PC-3 (cell line): ENCODE data around the gene PRODH. TPM values are rescaled to one million over a fixed set of nuclear protein-coding genes. Genes with fewer than 3 reads are reported as not detected.

ENCODE experiments used
- ATAC-seq: fragments of 200-7000 bp; cut with Tn5 transposase; 2 replicates; pipeline ENCODE4 v1.9.1; 2020; ENCODE audit warnings: mild to moderate bottlenecking, moderate library complexity
- BruUV-seq: library from RNA; stranded (reverse); fragments of 400-500 nt; replicated peaks from 2 replicates; lab custom pipeline; 2021; lab: Mats Ljungman, UMichigan
- CTCF ChIA-PET: fragments of 300-600 bp; sonication (Branson Sonifier 250); formaldehyde crosslinking; loops from one replicate; lab custom pipeline; 2022; ENCODE audit warnings: antibody characterized with exemption; lab: Charles Lee
- POLR2A ChIA-PET: fragments of 300-600 bp; sonication (Branson Sonifier 250); formaldehyde crosslinking; loops from one replicate; lab custom pipeline; 2022; ENCODE audit warnings: antibody characterized with exemption; ENCODE audit not compliant: unreplicated experiment; lab: Charles Lee
- DNase-seq: peaks from one replicate; pipeline ENCODE4 v3.0.0-alpha.2; 2015
- H2AFZ ChIP-seq: fragments of 300-600 bp; sonication (generic); 2 replicates; pipeline ENCODE4 v1.6.0; 2016; ENCODE audit warnings: antibody characterized with exemption, low read length
- H3F3A ChIP-seq: fragments of 300-600 bp; sonication (generic); one replicate; pipeline ENCODE4 v1.6.0; 2017; ENCODE audit warnings: antibody characterized with exemption, low read length, control low read depth, mild to moderate bottlenecking; ENCODE audit not compliant: unreplicated experiment
- H3K27ac ChIP-seq: fragments of 300-600 bp; sonication (generic); 2 replicates; pipeline ENCODE4 v1.5.1; 2016; ENCODE audit warnings: mild to moderate bottlenecking, low read length
- H3K27me3 ChIP-seq: fragments of 300-600 bp; sonication (generic); 2 replicates; pipeline ENCODE4 v1.6.1; 2016; ENCODE audit warnings: low read length, mixed read lengths
- H3K36me3 ChIP-seq: fragments of 300-600 bp; sonication (generic); 2 replicates; pipeline ENCODE4 v1.6.1; 2016; ENCODE audit warnings: low read depth, mixed run types, low read length, mixed read lengths
- H3K4me1 ChIP-seq: fragments of 300-600 bp; sonication (generic); 2 replicates; pipeline ENCODE4 v1.5.1; 2016; ENCODE audit warnings: low read length; ENCODE audit not compliant: insufficient read depth
- H3K4me2 ChIP-seq: fragments of 300-600 bp; sonication (generic); 2 replicates; pipeline ENCODE4 v1.6.0; 2016; ENCODE audit warnings: low read length
- H3K4me3 ChIP-seq: fragments of 300-600 bp; sonication (generic); 2 replicates; pipeline ENCODE4 v1.5.1; 2016; ENCODE audit warnings: mild to moderate bottlenecking, low read length, mixed read lengths
- H3K79me2 ChIP-seq: fragments of 300-600 bp; sonication (generic); 2 replicates; pipeline ENCODE4 v1.6.1; 2017; ENCODE audit warnings: low read length, mixed read lengths
- H3K9ac ChIP-seq: fragments of 300-600 bp; sonication (generic); 2 replicates; pipeline ENCODE4 v1.6.0; 2016; ENCODE audit warnings: mild to moderate bottlenecking, low read length
- H3K9me2 ChIP-seq: fragments of 300-600 bp; sonication (generic); replicated peaks from 2 replicates; pipeline ENCODE4 v1.6.1; 2016; ENCODE audit warnings: mixed run types, low read length, mixed read lengths
- H3K9me3 ChIP-seq: fragments of 300-600 bp; sonication (generic); 2 replicates; pipeline ENCODE4 v1.6.1; 2016; ENCODE audit warnings: low read length, mixed read lengths
- H4K20me1 ChIP-seq: fragments of 300-600 bp; sonication (generic); 2 replicates; pipeline ENCODE4 v1.6.1; 2016; ENCODE audit warnings: low read length, mixed read lengths
- CTCF ChIP-seq: fragments of 300-600 bp; sonication (generic); conservative IDR thresholded peaks from 2 replicates; pipeline ENCODE4 v1.5.1; 2017; ENCODE audit warnings: antibody characterized with exemption, low read depth, mild to moderate bottlenecking, low read length
- EZH2 ChIP-seq: fragments of 300-600 bp; sonication (generic); IDR thresholded peaks from one replicate; pipeline ENCODE4 v1.6.1; 2017; ENCODE audit warnings: antibody characterized with exemption, mild to moderate bottlenecking, low read length; ENCODE audit not compliant: unreplicated experiment
- EZH2phosphoT487 ChIP-seq: fragments of 300-600 bp; sonication (generic); IDR thresholded peaks from 2 replicates; pipeline ENCODE4 v1.6.1; 2018; ENCODE audit warnings: mild to moderate bottlenecking, antibody characterized with exemption, low read length, borderline replicate concordance
- intact Hi-C: fragments of 100-400 bp; cut with micrococcal nuclease; formaldehyde crosslinking; loops from 2 replicates; pipeline ENCODE4 v1.9.0; 2023
- total RNA-seq: library from RNA; depleted of rRNA; stranded (reverse); fragments of >200 nt; gene quantifications from 2 replicates; pipeline ENCODE4 v1.2.3, GENCODE V29; 2014

Gene PRODH
- total RNA-seq, 1 experiment from 2014 or later: 0.84 TPM

GRCh38 chr22:18929459-18929858, 6.6 kb downstream of the PRODH start:
- no TSS peak for BruUV-seq
- Histone ChIP-seq H4K20me1 (no peaks in the 10 kb centered on the region), H3K9me3 (no peaks in the 10 kb centered on the region), H2AFZ (no peak overlapping the region), H3K9ac (no peak overlapping the region), H3K4me2 (no peak overlapping the region), H3K4me3 (no peak overlapping the region), H3K4me1 (no peaks in the 10 kb centered on the region), H3K36me3 (no peaks in the 10 kb centered on the region), H3K27me3 (no peaks in the 10 kb centered on the region), H3K9me2 (no peaks in the 10 kb centered on the region), H3K79me2 (no peaks in the 10 kb centered on the region), H3K27ac (no peak overlapping the region), H3F3A (no peaks in the 10 kb centered on the region)
- DNase-seq: no peak
- ChIA-PET POLR2A (no interaction called here), CTCF (no interaction called here)
- intact Hi-C loops: no loop called here
- TF ChIP-seq EZH2: no peak
- TF ChIP-seq EZH2phosphoT487: no peak
- TF ChIP-seq CTCF: no peak
- ATAC-seq: no peak

- no peak overlapping the region for H3K4me2 ChIP-seq
- no TSS peak for BruUV-seq
- no peaks in the 10 kb centered on the region for H3K36me3 ChIP-seq
- H3K27me3 ChIP-seq: no peaks in the 10 kb centered on the region
- no peaks in the 10 kb centered on the region for H3K9me3 ChIP-seq
- no peak overlapping the region for H3K4me3 ChIP-seq
- no peak overlapping the region for H3K9ac ChIP-seq
- intact Hi-C loops: no loop called here
- TF ChIP-seq CTCF: no peak
- TF ChIP-seq EZH2: no peak
- TF ChIP-seq EZH2phosphoT487: no peak
- H3K79me2 ChIP-seq: no peaks in the 10 kb centered on the region
- no peaks in the 10 kb centered on the region for H3K4me1 ChIP-seq
- H3F3A ChIP-seq: no peaks in the 10 kb centered on the region
- no peak for DNase-seq
- ChIA-PET CTCF (no interaction called here), POLR2A (interaction anchor here (0.6 kb wide), 1 partner anchor 777 kb away, joined by 3 read pairs; no protein-coding TSS in a partner anchor)
- no peak for ATAC-seq
- no peak overlapping the region for H2AFZ ChIP-seq
- no peaks in the 10 kb centered on the region for H4K20me1 ChIP-seq
- H3K9me2 ChIP-seq: no peaks in the 10 kb centered on the region
- no peak overlapping the region for H3K27ac ChIP-seq
These were observed 8.5 kb downstream of the PRODH start for GRCh38 chr22:18927573-18927972.

GRCh38 chr22:18927020-18927419, 9.1 kb downstream of the PRODH start:
- intact Hi-C loops: no loop called here
- no peak overlapping the region for H3K9ac ChIP-seq
- H3K9me2 ChIP-seq: no peaks in the 10 kb centered on the region
- no peaks in the 10 kb centered on the region for H3K4me1 ChIP-seq
- BruUV-seq: no TSS peak
- H3K36me3 ChIP-seq: no peaks in the 10 kb centered on the region
- ChIA-PET POLR2A (no interaction called here), CTCF (no interaction called here)
- no peaks in the 10 kb centered on the region for H4K20me1 ChIP-seq
- H3K4me3 ChIP-seq: no peak overlapping the region
- no peaks in the 10 kb centered on the region for H3K79me2 ChIP-seq
- TF ChIP-seq EZH2phosphoT487: no peak
- no peak for TF ChIP-seq EZH2
- TF ChIP-seq CTCF: no peak
- H3K27ac ChIP-seq: no peak overlapping the region
- H2AFZ ChIP-seq: no peak overlapping the region
- H3K9me3 ChIP-seq: no peaks in the 10 kb centered on the region
- no peak for ATAC-seq
- H3K4me2 ChIP-seq: no peak overlapping the region
- H3F3A ChIP-seq: no peaks in the 10 kb centered on the region
- no peaks in the 10 kb centered on the region for H3K27me3 ChIP-seq
- no peak for DNase-seq
